Prostate gland (tissue), 2 donors: Measurements from ENCODE around the gene UGT1A8. TPM values are rescaled to one million over a fixed set of nuclear protein-coding genes. Genes with fewer than 3 reads are reported as not detected.

Experiments
- DNase-seq: peaks from one replicate; pipeline ENCODE4 v3.0.0-alpha.2; 2019; ENCODE audit warnings: low spot score
- H3K27ac ChIP-seq, 2 donors: fragments of 200-600 bp; sonication (generic); 2 replicates each; pipeline ENCODE4 v1.5.1; 2017 to 2019
- H3K27me3 ChIP-seq: fragments of 200-600 bp; sonication (generic); replicated peaks from 2 replicates; pipeline ENCODE4 v1.5.1; 2019; ENCODE audit not compliant: insufficient read depth
- H3K36me3 ChIP-seq, 2 donors: fragments of 200-600 bp; sonication (generic); 1 replicate in 1 of 2; 2 replicates in 1 of 2; pipeline versions ENCODE4 v1.5.1 to v1.8.1; 2017 to 2019
- H3K4me1 ChIP-seq: fragments of 200-600 bp; sonication (generic); replicated peaks from 2 replicates; pipeline ENCODE4 v1.5.1; 2019
- H3K4me3 ChIP-seq, 2 donors: fragments of 200-600 bp; sonication (generic); 2 replicates each; pipeline ENCODE4 v1.5.1; 2017 to 2019
- H3K9me3 ChIP-seq: fragments of 200-600 bp; sonication (generic); 2 replicates; pipeline ENCODE4 v1.5.1; 2017
- CTCF ChIP-seq, 4 experiments: fragments of 200-600 bp in 2 of 4; fragments of 450-650 bp in 2 of 4; sonication (generic) in 2 of 4; IDR thresholded peaks; 1 replicate in 3 of 4; 2 replicates in 1 of 4; pipeline ENCODE4 v1.5.1; 2016 to 2019; ENCODE audit warnings: antibody characterized with exemption in 4 of 4, mild to moderate bottlenecking in 2 of 4, moderate library complexity in 2 of 4
- POLR2A ChIP-seq: fragments of 450-650 bp; IDR thresholded peaks from one replicate; pipeline ENCODE4 v1.6.1; 2016; ENCODE audit warnings: antibody characterized with exemption, mild to moderate bottlenecking
- POLR2AphosphoS5 ChIP-seq: sonication (generic); formaldehyde crosslinking; IDR thresholded peaks from one replicate; pipeline ENCODE4 v1.6.1; 2017; ENCODE audit warnings: antibody characterized with exemption
- WGBS: methylation state at CpG from one replicate; pipeline ENCODE4 v1.1.5; 2018; 5-methylcytosine and 5-hydroxymethylcytosine counted together
- intact Hi-C: fragments of 100-400 bp; cut with DNase I; formaldehyde crosslinking; loops from one replicate; pipeline ENCODE4 v1.14.2; 2022
- total RNA-seq, 2 donors: library from RNA; depleted of rRNA; stranded (reverse); fragments of >200 nt; gene quantifications; one replicate each; pipeline ENCODE4 v1.1.0, GENCODE V29; 2016

UGT1A8 gene
- total RNA-seq, 2 donors from 2014 or later, result not detected

GRCh38 chr2:233772153-233772552 lies 154.7 kb downstream of the UGT1A8 start:
- WGBS, result 90% methylated on average over 16 of the region's 16 CpGs
- Histone ChIP-seq H3K27me3 (no peaks in the 10 kb centered on the region), H3K4me1 (no peaks in the 10 kb centered on the region), H3K36me3 (no peaks in the 10 kb centered on the region), H3K9me3 (no peaks in the 10 kb centered on the region), H3K4me3 (no peak overlapping the region), H3K27ac (no peak overlapping the region)
- intact Hi-C loops, result no loop called here
- DNase-seq, result no peak
- TF ChIP-seq POLR2AphosphoS5 (no peak), CTCF (IDR thresholded peaks at IDR 0.05) (no peak), POLR2A (no peak)

GRCh38 chr2:233772583-233772982 lies 155.2 kb downstream of the UGT1A8 start:
- intact Hi-C loops, result no loop called here
- no peak overlapping the region for H3K27ac ChIP-seq
- no peak for DNase-seq
- WGBS, result 65% methylated on average over 5 of the region's 5 CpGs
- no peaks in the 10 kb centered on the region for H3K4me1 ChIP-seq
- H3K4me3 ChIP-seq, result no peak overlapping the region
- H3K36me3 ChIP-seq, result no peaks in the 10 kb centered on the region
- H3K9me3 ChIP-seq, result no peaks in the 10 kb centered on the region
- H3K27me3 ChIP-seq, result no peaks in the 10 kb centered on the region
- TF ChIP-seq POLR2AphosphoS5, result no peak
- no peak for TF ChIP-seq POLR2A

- WGBS, result 92% methylated on average over 5 of the region's 5 CpGs
- DNase-seq, result no peak
- intact Hi-C loops, result no loop called here
These were observed 156.4 kb downstream of the UGT1A8 start for GRCh38 chr2:233773854-233774253.

GRCh38 chr2:233775414-233775813 lies 158.0 kb downstream of the UGT1A8 start:
- TF ChIP-seq CTCF (IDR thresholded peaks at IDR 0.05), result no peak
- H3K4me1 ChIP-seq, result no peaks in the 10 kb centered on the region
- no peaks in the 10 kb centered on the region for H3K36me3 ChIP-seq
- 94% methylated on average over 6 of the region's 6 CpGs for WGBS
- intact Hi-C loops, result no loop called here
- H3K9me3 ChIP-seq, result no peaks in the 10 kb centered on the region
- DNase-seq, result no peak
- H3K27ac ChIP-seq, result no peak overlapping the region
- H3K4me3 ChIP-seq, result no peak overlapping the region
- H3K27me3 ChIP-seq, result no peaks in the 10 kb centered on the region

More at GRCh38 chr2:233773854-233774253, 156.4 kb downstream of the UGT1A8 start:
- H3K9me3 ChIP-seq, result no peaks in the 10 kb centered on the region
- no peaks in the 10 kb centered on the region for H3K36me3 ChIP-seq
- H3K27ac ChIP-seq, result no peak overlapping the region
- H3K27me3 ChIP-seq, result no peaks in the 10 kb centered on the region
- no peaks in the 10 kb centered on the region for H3K4me1 ChIP-seq
- no peak overlapping the region for H3K4me3 ChIP-seq
- TF ChIP-seq CTCF (IDR thresholded peaks at IDR 0.05), result no peak
- no peak for TF ChIP-seq POLR2A
- no peak for TF ChIP-seq POLR2AphosphoS5

GRCh38 chr2:233778030-233778429 lies 160.6 kb downstream of the UGT1A8 start, which contains the start of gene MROH2A:
MROH2A (plus strand) TSS chr2:233778330; CDS start chr2:233779359, 1,029 bp downstream.
- TF ChIP-seq CTCF (IDR thresholded peaks at IDR 0.05) (no peak), POLR2AphosphoS5 (no peak), POLR2A (no peak)
- intact Hi-C loops, result no loop called here
- Histone ChIP-seq H3K9me3 (no peaks in the 10 kb centered on the region), H3K27me3 (no peaks in the 10 kb centered on the region), H3K36me3 (no peaks in the 10 kb centered on the region), H3K27ac (no peak within 1 kb of the TSS), H3K4me1 (no peaks in the 10 kb centered on the region), H3K4me3 (no peak within 1 kb of the TSS)
- DNase-seq, result no peak
- WGBS, result 91% methylated on average over 2 of the region's 2 CpGs
